ENCODE measurements around the gene EOLA1.
A peak's percentile ranks its signal among the peaks of the same experiment; 100 is the strongest.
"Not testable (repeated sequence)": the region's sequence is repeated elsewhere in the genome, so short reads cannot be mapped to it uniquely, and the experiment has no call there.

EOLA1 gene

DNA sequence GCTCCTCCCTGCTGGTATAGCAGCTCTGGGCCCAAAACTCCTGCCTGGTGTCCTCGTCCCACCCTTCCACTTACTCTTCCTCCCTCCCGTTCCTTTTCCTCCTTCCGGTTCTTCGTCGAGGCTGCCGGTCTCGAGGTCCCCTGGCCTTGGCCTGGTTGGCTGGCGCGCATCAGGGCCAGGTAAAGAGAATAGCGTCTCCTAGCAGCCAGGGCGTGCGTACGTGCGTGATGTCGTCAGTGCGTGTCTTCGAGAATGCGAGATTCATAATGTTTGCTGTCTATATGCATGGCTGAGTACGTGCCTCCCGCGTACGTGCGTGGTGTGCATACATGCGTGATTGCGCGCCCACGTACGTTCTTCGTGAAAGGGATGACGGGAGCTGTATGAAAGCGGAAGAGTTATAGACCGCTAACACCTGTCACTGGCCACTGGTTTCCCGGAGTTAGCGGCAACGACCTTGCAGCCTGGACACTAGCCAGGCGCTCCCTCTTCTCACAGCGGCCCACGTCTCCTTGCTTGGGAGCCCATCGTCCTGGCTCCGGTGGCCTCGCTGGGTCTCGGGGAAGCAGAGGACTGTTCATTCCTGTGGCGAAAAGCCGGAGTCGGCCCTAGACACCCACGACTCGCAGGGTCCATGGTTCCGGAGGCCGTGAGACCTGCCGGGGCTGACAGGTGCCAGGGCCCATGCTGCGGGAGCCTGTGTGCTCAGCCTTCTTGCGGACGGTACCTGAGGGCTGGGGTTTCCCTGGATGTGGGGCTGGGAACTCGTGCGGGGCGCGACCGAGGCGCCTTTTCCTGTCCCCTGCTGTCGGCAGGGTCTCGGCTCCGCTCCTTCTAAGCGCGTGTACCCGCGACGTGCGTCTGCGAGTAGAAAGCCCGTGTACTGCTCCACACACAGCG is at the start of gene EOLA1:
Gene EOLA1 (plus strand): TSS at position 392 of the 900 bp plus-strand sequence. CDS start 4,619 bp downstream, outside the sequence.
- Histone ChIP-seq H3K9ac (ENCODE audit: low read depth, low read length) (peak within 1 kb of the TSS; percentile 86; the same call in 1 of the 2 replicates), H3K9me3 (ENCODE audit: control insufficient read depth, insufficient read depth, low read length) (no peaks in the 10 kb centered on the region), H3K36me3 (ENCODE audit: insufficient read depth, low read length) (no peaks in the 10 kb centered on the region), H3K4me1 (ENCODE audit: insufficient read depth, low read length) (no peaks in the 10 kb centered on the region; the same call in 1 of the 2 replicates)

GRCh38 chrX:149491812-149492211 is 49.0 kb upstream of the EOLA1 start:
- Histone ChIP-seq H3K9me3 (ENCODE audit: control insufficient read depth, insufficient read depth, low read length) (no peaks in the 10 kb centered on the region), H3K36me3 (ENCODE audit: insufficient read depth, low read length) (peaks cover 22% of the 10 kb centered on the region), H3K9ac (ENCODE audit: low read depth, low read length) (no peak overlapping the region), H3K4me1 (ENCODE audit: insufficient read depth, low read length) (no peaks in the 10 kb centered on the region)

DNA sequence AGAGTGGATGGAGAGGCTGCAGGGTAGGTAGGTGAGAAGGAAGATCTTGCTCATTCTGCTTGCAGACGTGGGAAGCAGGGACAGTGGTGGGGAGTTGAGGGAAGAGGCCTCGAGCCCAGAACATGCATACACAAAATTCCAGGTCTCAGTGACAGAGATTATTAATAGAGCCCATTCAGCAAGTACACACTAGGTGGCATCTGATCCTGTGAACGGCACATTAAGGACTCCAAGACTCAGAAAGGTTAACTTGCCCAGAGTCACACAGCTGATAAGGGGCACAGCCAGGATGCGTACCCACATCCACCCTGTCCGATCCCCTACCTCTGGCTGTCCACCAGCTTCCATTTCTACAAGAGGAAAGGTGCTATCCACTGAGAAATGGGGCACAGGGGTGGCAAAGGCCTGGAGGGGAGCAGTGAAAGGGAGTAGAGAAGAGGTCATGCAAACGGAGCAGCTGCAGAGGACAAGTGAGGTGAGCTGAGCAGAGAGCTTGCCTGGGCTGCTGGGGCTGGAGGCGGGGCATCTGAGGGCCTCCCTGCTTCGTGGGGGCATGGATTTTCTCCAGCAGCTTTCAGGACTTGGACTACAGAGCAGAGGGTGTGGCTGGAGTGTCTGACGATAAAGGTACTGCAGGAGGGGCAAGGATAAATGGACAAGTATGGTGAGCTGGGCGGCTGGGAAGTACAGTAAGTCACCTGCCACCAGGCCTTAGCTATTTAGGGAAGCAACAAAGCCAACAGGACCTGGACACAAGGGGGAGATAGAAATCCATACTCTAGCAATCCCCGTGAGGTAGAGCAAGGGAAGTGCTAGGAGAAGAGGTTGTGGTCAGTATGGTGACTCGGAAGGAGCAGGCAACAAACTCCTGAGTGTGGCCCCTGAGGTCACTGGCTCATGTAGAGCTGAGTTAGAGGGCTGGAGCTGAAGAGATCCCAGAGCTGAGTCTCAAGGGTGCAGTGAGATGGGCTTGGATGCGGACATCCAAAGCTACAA is 46.9 kb upstream of the EOLA1 start:
- Histone ChIP-seq H3K9me3 (ENCODE audit: control insufficient read depth, insufficient read depth, low read length) (no peaks in the 10 kb centered on the region), H3K36me3 (ENCODE audit: insufficient read depth, low read length) (peaks cover 31% of the 10 kb centered on the region), H3K9ac (ENCODE audit: low read depth, low read length) (no peak overlapping the region), H3K4me1 (ENCODE audit: insufficient read depth, low read length) (no peaks in the 10 kb centered on the region)

DNA sequence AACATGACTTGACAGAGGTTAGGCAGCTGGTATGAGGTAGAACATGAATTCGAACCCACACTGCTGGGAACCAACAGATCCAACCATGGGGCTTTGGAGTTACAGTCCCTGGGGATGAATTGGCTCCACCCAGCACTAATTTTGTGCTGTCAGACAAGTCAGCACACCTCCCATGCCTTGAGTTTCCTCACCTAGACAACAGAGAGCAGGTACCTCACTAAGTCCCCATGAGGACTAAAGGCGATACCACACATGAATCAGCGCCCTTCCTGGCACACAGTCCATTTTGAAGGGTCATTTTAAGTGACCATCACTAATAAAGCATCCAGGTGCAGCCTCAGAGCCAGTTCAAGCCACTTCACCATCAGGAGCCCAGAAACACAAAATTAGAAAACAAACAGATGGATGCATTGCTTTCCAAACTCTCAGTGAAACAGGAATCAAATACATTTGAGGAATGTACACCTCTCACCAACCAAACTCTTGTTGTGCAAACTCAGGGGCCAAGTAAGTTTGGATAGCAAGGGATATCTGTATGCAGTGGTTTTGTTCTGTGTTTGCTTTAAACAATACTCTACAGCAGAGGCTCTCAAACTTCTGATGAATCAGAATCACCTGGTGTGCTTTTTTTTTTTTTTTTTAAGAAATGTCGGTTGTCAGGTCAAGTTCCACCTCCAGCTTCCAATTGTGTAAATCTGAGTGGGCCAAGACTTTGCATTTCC is 45.8 kb upstream of the EOLA1 start:
- Histone ChIP-seq H3K4me1 (ENCODE audit: insufficient read depth, low read length) (no peaks in the 10 kb centered on the region), H3K9ac (ENCODE audit: low read depth, low read length) (no peak overlapping the region), H3K9me3 (ENCODE audit: control insufficient read depth, insufficient read depth, low read length) (no peaks in the 10 kb centered on the region), H3K36me3 (ENCODE audit: insufficient read depth, low read length) (peaks cover 31% of the 10 kb centered on the region)

GRCh38 chrX:149495573-149496071 is 45.2 kb upstream of the EOLA1 start:
- Histone ChIP-seq H3K9me3 (ENCODE audit: control insufficient read depth, insufficient read depth, low read length) (no peaks in the 10 kb centered on the region), H3K36me3 (ENCODE audit: insufficient read depth, low read length) (peaks cover 25% of the 10 kb centered on the region), H3K4me1 (ENCODE audit: insufficient read depth, low read length) (no peaks in the 10 kb centered on the region), H3K9ac (ENCODE audit: low read depth, low read length) (no peak overlapping the region)

DNA sequence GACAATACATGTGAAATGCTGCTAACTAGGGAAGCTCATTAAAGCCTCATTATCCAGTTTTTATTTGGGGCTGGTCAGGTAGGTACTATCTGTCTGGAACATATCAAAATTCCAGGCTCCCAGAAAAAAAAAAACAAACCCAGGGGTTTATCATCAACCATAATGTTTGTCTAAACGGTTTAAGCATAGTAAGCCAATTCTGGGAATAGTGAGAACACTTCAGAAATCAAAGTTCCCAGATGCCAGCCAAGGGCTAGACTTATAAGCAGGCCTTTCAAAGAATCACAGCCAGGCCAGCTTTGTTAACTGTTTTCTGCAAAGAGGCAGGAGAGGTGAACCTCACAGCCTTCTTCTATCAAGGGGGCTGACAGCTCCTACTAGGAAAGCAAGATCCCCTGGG is 43.8 kb upstream of the EOLA1 start:
- Histone ChIP-seq H3K9ac (ENCODE audit: low read depth, low read length) (no peak overlapping the region), H3K36me3 (ENCODE audit: insufficient read depth, low read length) (peaks cover 27% of the 10 kb centered on the region), H3K9me3 (ENCODE audit: control insufficient read depth, insufficient read depth, low read length) (no peaks in the 10 kb centered on the region), H3K4me1 (ENCODE audit: insufficient read depth, low read length) (no peaks in the 10 kb centered on the region)

DNA sequence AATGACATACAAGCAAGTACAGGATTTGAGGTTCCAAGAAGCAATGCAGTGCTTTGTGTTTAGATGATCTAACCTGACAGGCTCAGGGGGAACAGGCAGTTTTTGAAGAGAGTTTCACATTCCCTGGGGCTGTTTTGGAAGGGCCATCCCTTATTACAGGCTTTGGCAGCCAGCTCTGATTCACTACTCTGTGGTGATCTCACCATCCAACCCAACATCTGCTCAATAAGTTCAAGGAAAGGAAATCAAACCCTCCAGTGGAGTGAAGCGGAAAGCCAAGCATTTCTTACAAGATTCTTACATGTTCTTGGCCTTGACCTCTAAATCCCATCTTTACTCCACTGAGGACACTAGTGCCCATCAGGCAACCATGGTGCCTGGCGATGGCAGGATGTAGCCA is 43.2 kb upstream of the EOLA1 start:
- Histone ChIP-seq H3K9me3 (ENCODE audit: control insufficient read depth, insufficient read depth, low read length) (no peaks in the 10 kb centered on the region), H3K4me1 (ENCODE audit: insufficient read depth, low read length) (no peaks in the 10 kb centered on the region), H3K9ac (ENCODE audit: low read depth, low read length) (no peak overlapping the region), H3K36me3 (ENCODE audit: insufficient read depth, low read length) (peaks cover 22% of the 10 kb centered on the region)

- no peaks in the 10 kb centered on the region for H3K9me3 ChIP-seq (ENCODE audit: control insufficient read depth, insufficient read depth, low read length)
- H3K36me3 ChIP-seq (ENCODE audit: insufficient read depth, low read length) = peaks cover 22% of the 10 kb centered on the region
- H3K4me1 ChIP-seq (ENCODE audit: insufficient read depth, low read length) = no peaks in the 10 kb centered on the region
- H3K9ac ChIP-seq (ENCODE audit: low read depth, low read length) = no peak overlapping the region
Observed at GRCh38 chrX:149498767-149499166, 42.0 kb upstream of the EOLA1 start.

- H3K9me3 ChIP-seq (ENCODE audit: control insufficient read depth, insufficient read depth, low read length) = no peaks in the 10 kb centered on the region
- no peak overlapping the region for H3K9ac ChIP-seq (ENCODE audit: low read depth, low read length)
- H3K36me3 ChIP-seq (ENCODE audit: insufficient read depth, low read length) = peaks cover 22% of the 10 kb centered on the region
- peaks cover 3% of the 10 kb centered on the region; the same call in 1 of the 2 replicates for H3K4me1 ChIP-seq (ENCODE audit: insufficient read depth, low read length)
Observed at GRCh38 chrX:149499766-149500165, 41.0 kb upstream of the EOLA1 start.

DNA sequence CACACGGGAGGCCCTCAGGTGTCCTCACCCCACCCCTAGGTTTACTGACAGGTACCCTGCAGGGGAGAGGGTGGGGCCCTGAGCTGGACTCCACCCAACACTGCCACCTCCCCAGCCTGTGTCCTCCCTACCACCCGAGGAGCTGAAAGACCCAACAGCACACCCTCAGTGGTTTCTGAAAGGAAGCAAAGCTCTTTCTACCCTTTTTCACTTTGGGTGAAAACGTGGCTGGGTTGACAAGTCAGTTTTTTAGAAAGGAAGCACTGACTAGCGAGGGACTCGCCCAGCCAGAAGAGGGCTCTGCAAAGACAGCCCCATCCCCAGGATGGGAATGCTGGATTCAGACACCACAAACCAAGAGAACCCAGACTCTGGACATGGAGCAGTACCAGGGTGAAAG is 37.9 kb upstream of the EOLA1 start:
- H3K9me3 ChIP-seq (ENCODE audit: control insufficient read depth, insufficient read depth, low read length); H3K36me3 ChIP-seq (ENCODE audit: insufficient read depth, low read length); H3K9ac ChIP-seq (ENCODE audit: low read depth, low read length): not testable (repeated sequence)
- peaks cover 14% of the 10 kb centered on the region; the same call in 1 of the 2 replicates for H3K4me1 ChIP-seq (ENCODE audit: insufficient read depth, low read length)

DNA sequence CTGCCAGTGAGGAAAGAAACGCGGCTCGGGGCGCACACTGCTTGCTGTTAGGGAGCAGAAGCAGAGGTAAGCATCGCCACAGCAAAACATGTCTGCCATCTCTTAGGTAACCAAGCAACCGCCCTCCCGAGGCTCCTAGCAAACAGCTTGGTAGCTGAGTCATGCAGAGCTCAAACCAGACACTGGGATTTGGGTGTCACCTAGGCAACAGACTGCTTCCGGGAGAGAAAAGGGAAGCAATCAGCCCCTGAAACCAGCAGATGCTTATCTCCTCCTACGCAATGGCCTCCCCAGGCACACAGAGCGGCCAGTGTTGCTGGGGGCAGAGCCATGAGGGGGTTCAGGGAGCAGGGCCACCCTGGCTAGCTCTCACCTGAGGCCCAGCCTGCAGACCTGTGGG is 37.4 kb upstream of the EOLA1 start:
- not testable (repeated sequence) for H3K9ac ChIP-seq (ENCODE audit: low read depth, low read length); H3K36me3 ChIP-seq (ENCODE audit: insufficient read depth, low read length); H3K9me3 ChIP-seq (ENCODE audit: control insufficient read depth, insufficient read depth, low read length)

DNA sequence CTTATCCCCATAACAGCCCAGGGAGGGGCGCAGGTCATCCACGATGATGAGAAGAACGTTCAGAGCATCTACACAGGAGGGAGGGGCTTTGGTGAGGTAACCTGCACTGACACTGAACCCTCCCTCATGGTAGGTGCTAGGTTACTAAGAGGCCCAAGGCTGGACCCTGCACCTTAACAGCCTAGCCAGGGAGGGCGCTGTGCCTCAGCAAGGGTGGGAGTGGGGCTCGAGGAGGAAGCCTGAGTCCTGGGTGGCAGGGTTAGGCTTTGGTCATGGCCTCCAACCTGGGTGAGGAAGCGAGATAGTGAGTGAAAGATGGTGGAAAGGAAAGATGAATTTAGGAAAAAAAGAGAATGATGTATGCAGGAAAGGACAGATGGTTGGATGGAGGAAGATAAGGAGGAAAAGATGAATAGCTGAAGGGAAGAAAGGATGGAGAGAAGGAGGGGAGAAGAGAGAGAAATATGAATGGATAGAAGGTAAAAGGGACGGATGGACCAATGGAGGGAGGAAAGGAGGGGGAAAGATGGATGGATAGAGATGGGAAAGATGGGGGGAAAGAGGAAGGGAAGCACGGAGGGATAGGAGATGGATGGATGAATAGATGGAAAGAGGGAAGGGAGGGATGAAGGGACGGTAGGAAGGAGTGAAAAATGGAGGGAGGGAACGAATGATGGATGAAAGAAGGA is 36.4 kb upstream of the EOLA1 start:
- peaks cover 2% of the 10 kb centered on the region; the same call in 1 of the 2 replicates for H3K36me3 ChIP-seq (ENCODE audit: insufficient read depth, low read length)
- H3K9me3 ChIP-seq (ENCODE audit: control insufficient read depth, insufficient read depth, low read length) = no peaks in the 10 kb centered on the region
- H3K4me1 ChIP-seq (ENCODE audit: insufficient read depth, low read length) = peaks cover 14% of the 10 kb centered on the region; the same call in 1 of the 2 replicates
- peak overlapping the region; percentile 75 for H3K9ac ChIP-seq (ENCODE audit: low read depth, low read length)

More for the DNA sequence above, 37.4 kb upstream of the EOLA1 start:
- peaks cover 14% of the 10 kb centered on the region; the same call in 1 of the 2 replicates for H3K4me1 ChIP-seq (ENCODE audit: insufficient read depth, low read length)

DNA sequence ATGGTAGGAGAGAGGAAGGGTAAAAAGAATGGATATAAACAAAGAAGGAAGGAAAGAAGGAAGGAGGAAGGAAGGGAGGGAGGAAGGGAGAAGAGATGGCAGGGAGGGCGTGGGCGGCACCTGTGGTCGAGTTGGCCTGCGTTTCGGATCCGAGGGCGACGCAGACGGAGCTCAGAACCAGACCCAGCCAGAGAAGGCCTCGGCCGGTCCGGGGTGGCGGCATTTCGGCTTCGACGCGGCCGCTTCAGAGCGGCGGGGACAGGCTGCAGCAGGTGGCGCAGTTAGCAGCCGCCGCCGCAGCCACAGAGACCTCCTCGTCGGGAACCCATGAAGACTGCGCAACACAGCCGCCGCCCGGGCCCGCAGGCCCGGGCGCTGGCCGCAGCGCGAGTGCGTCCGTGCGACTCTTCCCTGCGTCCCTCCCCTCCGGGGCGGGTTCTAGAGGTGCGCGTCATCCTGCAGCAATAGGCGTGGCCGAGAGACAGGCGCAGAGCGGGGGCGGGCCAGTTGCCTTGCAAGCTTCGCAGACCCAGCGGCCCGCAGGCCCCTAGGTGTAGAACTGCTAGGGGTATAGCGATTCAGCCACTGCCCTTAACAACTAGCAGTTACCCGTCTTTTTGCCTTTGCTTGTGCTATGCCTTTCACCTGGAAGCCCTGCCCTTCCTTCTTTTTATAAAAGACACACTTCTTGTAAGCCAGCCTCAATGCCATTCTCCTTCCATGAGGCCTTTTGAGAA is 35.7 kb upstream of the EOLA1 start, which contains the start of gene IDS:
Gene IDS (minus strand): TSS at position 392 of the 737 bp plus-strand sequence. CDS start 169 bp downstream, at position 223.
- H3K9ac ChIP-seq (ENCODE audit: low read depth, low read length) = peak within 1 kb of the TSS; percentile 75
- H3K9me3 ChIP-seq (ENCODE audit: control insufficient read depth, insufficient read depth, low read length) = no peaks in the 10 kb centered on the region

More for the DNA sequence above, 35.7 kb upstream of the EOLA1 start, which contains the start of gene IDS:
- Histone ChIP-seq H3K36me3 (ENCODE audit: insufficient read depth, low read length) (peaks cover 2% of the 10 kb centered on the region; the same call in 1 of the 2 replicates), H3K4me1 (ENCODE audit: insufficient read depth, low read length) (peaks cover 18% of the 10 kb centered on the region)

Data from ES-I3 (cell line).